Measurements from ENCODE around the gene CERCAM. TPM values are rescaled to one million over a fixed set of nuclear protein-coding genes. Genes with fewer than 3 reads are reported as not detected.

Gene CERCAM
- total RNA-seq, 1 experiment from 2014 or later = 10.1 TPM

- peaks cover 21% of the 10 kb centered on the region for H3K36me3 ChIP-seq (ENCODE audit: insufficient read depth, low read length, poor library complexity, severe bottlenecking)
- POLR2A ChIA-PET (ENCODE audit: low non-redundant PET) = no interaction called here
- H3K4me3 ChIP-seq (ENCODE audit: low read depth, low read length, poor library complexity, severe bottlenecking) = peak overlapping the region; percentile 75
- H3K27ac ChIP-seq (ENCODE audit: low read depth, low read length, poor library complexity, severe bottlenecking) = peak overlapping the region; percentile 84
- no peaks in the 10 kb centered on the region for H3K9me3 ChIP-seq (ENCODE audit: low read depth, low read length, poor library complexity, severe bottlenecking)
- H3K4me1 ChIP-seq (ENCODE audit: insufficient read depth, low read length, poor library complexity, severe bottlenecking) = peaks cover 7% of the 10 kb centered on the region
- intact Hi-C loops (cut with micrococcal nuclease; ENCODE audit: unreplicated experiment) = no loop called here
- BruUV-seq (replicated peaks) = no TSS peak
- CTCF ChIA-PET = no interaction called here
- no peak for TF ChIP-seq EZH2 (IDR thresholded peaks at IDR 0.05; ENCODE audit: borderline replicate concordance, low read depth, low read length, poor library complexity, severe bottlenecking)
- DNase-seq (ENCODE audit: low spot score) = peak; percentile 88
- no peaks in the 10 kb centered on the region for H3K27me3 ChIP-seq (replicated peaks; ENCODE audit: insufficient read depth, low read depth, low read length, poor library complexity)
These were observed 36.0 kb downstream of the CERCAM start for GRCh38 chr9:128456613-128457061.

DNA sequence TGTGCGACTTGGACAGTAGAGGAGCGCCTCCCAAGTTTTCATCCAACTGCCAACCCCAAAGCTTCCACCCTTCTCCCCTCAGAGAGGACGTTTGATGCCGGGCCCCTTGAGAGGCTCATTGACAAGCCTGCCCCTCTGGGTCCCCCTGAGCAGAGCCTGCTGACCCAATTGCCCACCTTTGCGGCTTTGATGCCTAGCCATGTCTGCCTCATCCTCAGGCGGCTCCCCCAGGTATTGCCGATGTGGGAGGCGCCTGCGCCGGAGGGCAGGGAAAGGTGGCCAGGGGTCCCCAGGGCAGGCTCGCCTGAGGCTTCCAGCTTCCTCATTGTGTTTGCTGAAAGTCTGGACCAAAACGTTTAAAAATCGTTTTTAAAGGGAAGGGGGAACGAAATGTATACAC is 36.5 kb downstream of the CERCAM start:
- no TSS peak for BruUV-seq (replicated peaks)
- DNase-seq (ENCODE audit: low spot score) = no peak

GRCh38 chr9:128459011-128459410 is 38.4 kb downstream of the CERCAM start:
- Histone ChIP-seq H3K9me3 (ENCODE audit: low read depth, low read length, poor library complexity, severe bottlenecking) (no peaks in the 10 kb centered on the region), H3K27ac (ENCODE audit: low read depth, low read length, poor library complexity, severe bottlenecking) (no peak overlapping the region), H3K27me3 (replicated peaks; ENCODE audit: insufficient read depth, low read depth, low read length, poor library complexity) (no peaks in the 10 kb centered on the region), H3K4me1 (ENCODE audit: insufficient read depth, low read length, poor library complexity, severe bottlenecking) (peaks cover 7% of the 10 kb centered on the region), H3K36me3 (ENCODE audit: insufficient read depth, low read length, poor library complexity, severe bottlenecking) (peaks cover 45% of the 10 kb centered on the region), H3K4me3 (ENCODE audit: low read depth, low read length, poor library complexity, severe bottlenecking) (no peak overlapping the region)
- no TSS peak for BruUV-seq (replicated peaks)
- intact Hi-C loops (cut with micrococcal nuclease; ENCODE audit: unreplicated experiment) = no loop called here
- ChIA-PET CTCF (no interaction called here), POLR2A (ENCODE audit: low non-redundant PET) (no interaction called here)
- no peak for TF ChIP-seq EZH2 (IDR thresholded peaks at IDR 0.05; ENCODE audit: borderline replicate concordance, low read depth, low read length, poor library complexity, severe bottlenecking)
- TF ChIP-seq CTCF (conservative IDR thresholded peaks at IDR 0.05; ENCODE audit: low read depth, low read length) = no peak
- no peak for DNase-seq (ENCODE audit: low spot score)

More for the DNA sequence above, 36.5 kb downstream of the CERCAM start:
- TF ChIP-seq EZH2 (IDR thresholded peaks at IDR 0.05; ENCODE audit: borderline replicate concordance, low read depth, low read length, poor library complexity, severe bottlenecking) (no peak), CTCF (conservative IDR thresholded peaks at IDR 0.05; ENCODE audit: low read depth, low read length) (no peak)
- peak overlapping the region; percentile 75 for H3K4me3 ChIP-seq (ENCODE audit: low read depth, low read length, poor library complexity, severe bottlenecking)
- peaks cover 27% of the 10 kb centered on the region for H3K36me3 ChIP-seq (ENCODE audit: insufficient read depth, low read length, poor library complexity, severe bottlenecking)
- ChIA-PET POLR2A (ENCODE audit: low non-redundant PET) (no interaction called here), CTCF (no interaction called here)
- H3K27me3 ChIP-seq (replicated peaks; ENCODE audit: insufficient read depth, low read depth, low read length, poor library complexity) = no peaks in the 10 kb centered on the region
- peak overlapping the region; percentile 44 for H3K27ac ChIP-seq (ENCODE audit: low read depth, low read length, poor library complexity, severe bottlenecking)
- peaks cover 7% of the 10 kb centered on the region for H3K4me1 ChIP-seq (ENCODE audit: insufficient read depth, low read length, poor library complexity, severe bottlenecking)
- no peaks in the 10 kb centered on the region for H3K9me3 ChIP-seq (ENCODE audit: low read depth, low read length, poor library complexity, severe bottlenecking)
- intact Hi-C loops (cut with micrococcal nuclease; ENCODE audit: unreplicated experiment) = no loop called here

GRCh38 chr9:128469070-128469469 is 48.4 kb downstream of the CERCAM start:
- ChIA-PET CTCF (no interaction called here), POLR2A (ENCODE audit: low non-redundant PET) (no interaction called here)
- Histone ChIP-seq H3K4me1 (ENCODE audit: insufficient read depth, low read length, poor library complexity, severe bottlenecking) (peaks cover 6% of the 10 kb centered on the region), H3K36me3 (ENCODE audit: insufficient read depth, low read length, poor library complexity, severe bottlenecking) (peaks cover 45% of the 10 kb centered on the region), H3K9me3 (ENCODE audit: low read depth, low read length, poor library complexity, severe bottlenecking) (no peaks in the 10 kb centered on the region), H3K27ac (ENCODE audit: low read depth, low read length, poor library complexity, severe bottlenecking) (no peak overlapping the region), H3K4me3 (ENCODE audit: low read depth, low read length, poor library complexity, severe bottlenecking) (no peak overlapping the region), H3K27me3 (replicated peaks; ENCODE audit: insufficient read depth, low read depth, low read length, poor library complexity) (no peaks in the 10 kb centered on the region)
- TF ChIP-seq EZH2 (IDR thresholded peaks at IDR 0.05; ENCODE audit: borderline replicate concordance, low read depth, low read length, poor library complexity, severe bottlenecking) = no peak
- TF ChIP-seq CTCF (conservative IDR thresholded peaks at IDR 0.05; ENCODE audit: low read depth, low read length) = no peak
- TSS peak; percentile 21 for BruUV-seq (replicated peaks)
- DNase-seq (ENCODE audit: low spot score) = no peak
- intact Hi-C loops (cut with micrococcal nuclease; ENCODE audit: unreplicated experiment) = no loop called here
